ENCODE data around the gene INPP5K.

DNA sequence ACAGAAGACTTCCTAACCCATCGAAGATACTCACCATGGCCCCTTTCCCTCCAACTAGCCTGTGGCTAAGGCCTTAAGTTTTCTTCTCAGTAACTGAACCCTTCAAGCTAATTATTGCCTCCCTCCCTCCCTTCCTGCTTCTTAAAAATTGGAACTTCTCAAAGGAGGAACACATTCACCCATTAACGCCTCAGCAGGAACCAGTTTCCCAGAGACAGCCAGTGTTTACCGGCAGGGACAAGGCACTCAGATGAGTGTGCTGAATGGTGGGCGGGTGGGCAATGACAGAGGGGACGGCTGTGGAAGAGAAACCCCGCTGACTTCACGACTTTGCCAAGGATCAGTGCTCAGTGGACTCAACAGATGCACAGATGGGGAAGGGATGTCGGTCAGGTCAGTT is 25.9 kb upstream of the INPP5K start:
- TF ChIP-seq, protein P1, sequence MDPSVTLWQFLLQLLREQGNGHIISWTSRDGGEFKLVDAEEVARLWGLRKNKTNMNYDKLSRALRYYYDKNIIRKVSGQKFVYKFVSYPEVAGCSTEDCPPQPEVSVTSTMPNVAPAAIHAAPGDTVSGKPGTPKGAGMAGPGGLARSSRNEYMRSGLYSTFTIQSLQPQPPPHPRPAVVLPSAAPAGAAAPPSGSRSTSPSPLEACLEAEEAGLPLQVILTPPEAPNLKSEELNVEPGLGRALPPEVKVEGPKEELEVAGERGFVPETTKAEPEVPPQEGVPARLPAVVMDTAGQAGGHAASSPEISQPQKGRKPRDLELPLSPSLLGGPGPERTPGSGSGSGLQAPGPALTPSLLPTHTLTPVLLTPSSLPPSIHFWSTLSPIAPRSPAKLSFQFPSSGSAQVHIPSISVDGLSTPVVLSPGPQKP (IDR thresholded peaks at IDR 0.05; ENCODE audit: borderline replicate concordance, low read depth, low read length): no peak
- TF ChIP-seq POLR2A (IDR thresholded peaks at IDR 0.05; ENCODE audit: low read depth, low read length) (no peak), MAFK (IDR thresholded peaks at IDR 0.05; ENCODE audit: low read depth, low read length) (no peak), CEBPB (IDR thresholded peaks at IDR 0.05; ENCODE audit: low read depth, low read length) (no peak), RAD21 (IDR thresholded peaks at IDR 0.05; ENCODE audit: low read length) (no peak), MXI1 (IDR thresholded peaks at IDR 0.05; ENCODE audit: borderline replicate concordance, low read depth, low read length) (no peak), SMC3 (IDR thresholded peaks at IDR 0.05; ENCODE audit: low read depth, low read length) (no peak), BHLHE40 (IDR thresholded peaks at IDR 0.05; ENCODE audit: low read depth, low read length) (no peak), CHD1 (IDR thresholded peaks at IDR 0.05; ENCODE audit: low read depth, low read length) (no peak), RCOR1 (IDR thresholded peaks at IDR 0.05; ENCODE audit: insufficient replicate concordance, low read length) (no peak), FOS (IDR thresholded peaks at IDR 0.05; ENCODE audit: low read depth, low read length) (no peak)
- TF ChIP-seq, protein P2, sequence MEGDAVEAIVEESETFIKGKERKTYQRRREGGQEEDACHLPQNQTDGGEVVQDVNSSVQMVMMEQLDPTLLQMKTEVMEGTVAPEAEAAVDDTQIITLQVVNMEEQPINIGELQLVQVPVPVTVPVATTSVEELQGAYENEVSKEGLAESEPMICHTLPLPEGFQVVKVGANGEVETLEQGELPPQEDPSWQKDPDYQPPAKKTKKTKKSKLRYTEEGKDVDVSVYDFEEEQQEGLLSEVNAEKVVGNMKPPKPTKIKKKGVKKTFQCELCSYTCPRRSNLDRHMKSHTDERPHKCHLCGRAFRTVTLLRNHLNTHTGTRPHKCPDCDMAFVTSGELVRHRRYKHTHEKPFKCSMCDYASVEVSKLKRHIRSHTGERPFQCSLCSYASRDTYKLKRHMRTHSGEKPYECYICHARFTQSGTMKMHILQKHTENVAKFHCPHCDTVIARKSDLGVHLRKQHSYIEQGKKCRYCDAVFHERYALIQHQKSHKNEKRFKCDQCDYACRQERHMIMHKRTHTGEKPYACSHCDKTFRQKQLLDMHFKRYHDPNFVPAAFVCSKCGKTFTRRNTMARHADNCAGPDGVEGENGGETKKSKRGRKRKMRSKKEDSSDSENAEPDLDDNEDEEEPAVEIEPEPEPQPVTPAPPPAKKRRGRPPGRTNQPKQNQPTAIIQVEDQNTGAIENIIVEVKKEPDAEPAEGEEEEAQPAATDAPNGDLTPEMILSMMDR (conservative IDR thresholded peaks at IDR 0.05; ENCODE audit: low read depth, low read length): no peak
- TF ChIP-seq, protein P3, sequence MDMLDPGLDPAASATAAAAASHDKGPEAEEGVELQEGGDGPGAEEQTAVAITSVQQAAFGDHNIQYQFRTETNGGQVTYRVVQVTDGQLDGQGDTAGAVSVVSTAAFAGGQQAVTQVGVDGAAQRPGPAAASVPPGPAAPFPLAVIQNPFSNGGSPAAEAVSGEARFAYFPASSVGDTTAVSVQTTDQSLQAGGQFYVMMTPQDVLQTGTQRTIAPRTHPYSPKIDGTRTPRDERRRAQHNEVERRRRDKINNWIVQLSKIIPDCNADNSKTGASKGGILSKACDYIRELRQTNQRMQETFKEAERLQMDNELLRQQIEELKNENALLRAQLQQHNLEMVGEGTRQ (IDR thresholded peaks at IDR 0.05; ENCODE audit: low read depth, low read length): no peak

Data from IMR-90 (cell line).